HG02943 (cell line): ENCODE data around the gene VMA21.

Source experiments
- ATAC-seq: cut with Tn5 transposase; IDR thresholded peaks from one replicate; pipeline ENCODE4 v1.9.1; 2021; ENCODE audit warnings: mild to moderate bottlenecking, low read depth, moderate library complexity; ENCODE audit not compliant: unreplicated experiment

The VMA21 gene, protein sequence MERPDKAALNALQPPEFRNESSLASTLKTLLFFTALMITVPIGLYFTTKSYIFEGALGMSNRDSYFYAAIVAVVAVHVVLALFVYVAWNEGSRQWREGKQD

DNA sequence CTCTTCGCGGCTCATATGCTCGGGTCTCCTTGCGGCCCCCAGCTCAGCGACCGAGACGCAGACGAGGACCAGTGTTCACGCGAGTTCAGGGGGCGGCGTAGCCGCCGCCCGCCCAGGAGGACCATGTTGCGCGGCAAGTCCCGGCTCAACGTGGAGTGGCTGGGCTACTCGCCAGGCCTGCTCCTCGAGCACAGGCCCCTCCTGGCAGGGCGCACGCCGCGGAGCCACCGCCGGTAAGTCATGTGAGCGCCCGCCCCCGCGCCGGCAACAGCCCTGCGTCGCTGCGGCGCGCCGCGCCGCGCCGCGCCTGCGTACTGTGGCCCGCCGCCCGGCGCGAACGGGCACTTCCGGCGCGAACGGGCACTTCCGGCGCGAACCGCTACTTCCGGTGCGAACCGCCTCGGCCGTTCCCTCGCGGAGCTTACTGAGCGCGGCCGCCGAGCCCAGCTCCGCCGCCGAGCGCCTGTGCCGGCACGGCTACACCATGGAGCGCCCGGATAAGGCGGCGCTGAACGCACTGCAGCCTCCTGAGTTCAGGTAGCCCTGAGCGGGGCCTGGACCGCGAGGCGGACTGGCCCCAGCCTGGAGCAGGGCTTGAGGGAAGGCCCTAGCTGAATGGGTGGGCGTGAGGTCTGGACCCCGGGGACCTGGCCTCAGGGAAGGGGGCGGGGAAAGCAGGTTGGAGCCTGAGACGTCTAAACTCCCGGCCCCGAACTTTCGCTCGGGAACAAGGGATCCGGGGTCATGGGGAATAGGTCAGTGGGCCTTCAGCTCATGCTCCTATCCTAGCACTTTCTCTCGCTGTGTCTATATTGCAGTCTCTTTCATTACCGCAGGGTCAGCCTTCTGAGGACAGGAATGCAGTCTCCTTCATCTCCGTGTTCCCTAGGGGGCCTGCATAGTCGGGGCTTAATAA is at the start of gene VMA21:
Gene VMA21 (plus strand): TSS at position 382 of the 916 bp plus-strand sequence. CDS start 103 bp downstream, at position 485.
- ATAC-seq = peak; percentile 81

DNA sequence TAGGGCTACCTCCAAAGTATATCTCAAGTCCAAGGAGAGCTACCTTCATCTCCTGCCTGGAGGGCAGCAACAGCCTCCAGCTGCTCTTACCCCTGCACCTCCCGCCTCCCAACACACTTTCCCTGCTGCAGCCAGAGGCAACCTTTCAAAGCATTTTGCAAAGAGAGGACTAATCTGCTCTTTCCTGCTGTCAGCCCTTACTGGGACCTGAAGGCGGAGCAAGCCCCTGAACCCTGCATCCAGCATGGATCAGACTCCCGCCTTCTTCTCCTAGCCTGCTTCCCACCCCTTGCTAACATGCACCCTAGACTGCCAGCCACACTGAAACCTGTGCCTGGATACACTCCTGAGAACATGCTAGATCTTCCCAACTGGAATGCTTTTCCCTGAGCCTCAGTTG is 37.7 kb upstream of the VMA21 start:
- no peak for ATAC-seq

DNA sequence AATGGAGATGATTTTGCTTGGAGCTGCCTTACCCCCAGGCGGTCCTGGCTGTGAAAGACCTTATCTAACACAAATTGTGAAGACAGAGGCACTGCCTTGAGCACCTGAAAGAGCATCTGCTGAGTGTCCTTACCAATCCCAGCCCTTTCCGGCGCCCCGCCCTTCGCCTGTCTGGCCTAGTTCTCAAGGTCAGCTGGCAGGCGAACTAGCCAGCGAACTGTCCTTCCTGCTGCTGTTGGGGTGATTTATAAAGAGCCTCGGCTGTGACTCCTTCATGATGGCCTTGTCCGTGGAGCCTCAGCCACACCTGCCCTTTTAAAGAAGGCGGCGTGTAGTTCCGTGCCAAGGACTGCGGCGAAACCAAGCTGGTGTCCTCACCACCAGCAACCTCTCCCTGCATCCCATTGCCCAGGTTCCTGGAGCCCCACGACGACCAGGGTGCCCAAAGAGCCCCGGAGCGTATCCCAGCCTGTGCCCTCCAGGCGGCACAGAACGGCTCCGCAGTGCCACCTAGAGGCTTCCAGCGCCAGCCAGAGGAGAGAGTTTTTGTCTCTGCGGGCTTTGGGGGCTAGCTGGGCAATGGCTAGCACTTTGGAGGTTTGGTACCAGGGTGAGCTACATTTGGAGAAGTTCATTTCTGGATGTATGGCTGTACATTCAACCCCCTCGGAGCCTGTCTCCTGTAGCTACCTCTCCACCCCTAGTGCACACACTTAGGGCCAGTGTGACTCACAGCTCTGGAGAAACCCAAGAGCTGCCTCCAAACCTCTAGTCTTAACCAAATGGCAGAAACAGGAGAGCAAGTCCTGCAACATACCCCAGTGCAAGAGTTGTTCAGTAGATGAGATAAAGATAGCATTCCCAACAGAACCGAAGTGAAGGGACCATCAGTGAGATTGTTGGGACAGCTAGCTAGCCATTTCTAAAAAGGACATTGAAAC is 36.8 kb upstream of the VMA21 start:
- peak; percentile 81 for ATAC-seq

DNA sequence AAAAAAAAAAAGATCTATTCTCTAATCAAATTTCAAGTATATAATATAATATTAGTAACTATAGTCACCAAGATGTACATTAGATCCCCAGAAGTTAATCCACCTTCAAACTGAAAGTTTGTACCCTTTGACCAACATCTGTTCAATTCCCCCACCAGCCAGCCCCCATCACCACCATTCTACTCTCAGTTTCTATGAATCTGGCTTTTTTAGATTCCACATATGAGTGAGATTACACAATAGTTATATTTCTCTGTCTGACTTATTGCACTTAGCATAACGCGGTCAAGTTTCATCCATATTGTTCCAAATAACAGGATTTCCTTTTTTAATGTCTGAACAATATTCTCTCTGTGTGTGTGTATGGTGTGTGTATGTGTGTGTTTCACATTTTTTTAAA is 33.7 kb upstream of the VMA21 start:
- no peak for ATAC-seq

DNA sequence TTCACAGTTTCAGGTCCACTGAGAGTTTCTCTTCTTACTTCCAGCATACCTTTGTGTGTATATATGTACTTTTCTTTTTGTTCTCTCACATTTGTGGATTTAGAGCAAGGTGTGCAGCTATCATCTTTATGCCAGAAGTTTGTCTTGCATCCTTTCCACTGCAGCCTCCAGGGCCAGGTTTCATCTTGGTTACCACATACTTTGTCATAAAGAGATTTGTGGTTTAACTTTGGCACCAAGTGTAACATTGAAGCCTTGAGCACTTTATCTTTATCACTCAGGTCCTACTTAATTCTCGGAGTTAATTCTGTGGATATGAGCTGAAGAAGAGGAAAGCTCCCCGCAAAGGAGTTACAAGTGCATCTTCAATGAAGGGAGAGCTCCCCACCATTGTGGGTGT is 31.4 kb upstream of the VMA21 start:
- ATAC-seq = no peak

DNA sequence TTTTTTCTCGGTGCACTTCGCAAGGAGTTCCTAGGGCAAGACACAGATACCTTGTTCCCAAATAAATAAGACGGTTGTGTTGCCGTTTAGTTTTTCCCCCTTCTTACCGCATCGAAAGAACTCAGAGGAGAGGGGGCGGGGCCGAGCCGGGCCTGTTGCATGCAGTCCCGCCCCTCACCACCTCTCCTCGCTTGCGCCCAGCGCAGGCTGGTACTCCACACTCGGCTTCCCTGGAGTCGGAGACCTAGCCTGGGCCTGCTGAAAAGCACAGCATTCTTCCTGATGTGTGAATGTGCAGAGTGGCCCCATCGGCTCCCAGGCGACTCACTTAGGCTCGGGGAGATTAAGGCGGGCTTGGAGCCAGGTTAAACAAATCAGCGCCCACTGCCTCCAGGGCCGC is 26.1 kb upstream of the VMA21 start:
- no peak for ATAC-seq

DNA sequence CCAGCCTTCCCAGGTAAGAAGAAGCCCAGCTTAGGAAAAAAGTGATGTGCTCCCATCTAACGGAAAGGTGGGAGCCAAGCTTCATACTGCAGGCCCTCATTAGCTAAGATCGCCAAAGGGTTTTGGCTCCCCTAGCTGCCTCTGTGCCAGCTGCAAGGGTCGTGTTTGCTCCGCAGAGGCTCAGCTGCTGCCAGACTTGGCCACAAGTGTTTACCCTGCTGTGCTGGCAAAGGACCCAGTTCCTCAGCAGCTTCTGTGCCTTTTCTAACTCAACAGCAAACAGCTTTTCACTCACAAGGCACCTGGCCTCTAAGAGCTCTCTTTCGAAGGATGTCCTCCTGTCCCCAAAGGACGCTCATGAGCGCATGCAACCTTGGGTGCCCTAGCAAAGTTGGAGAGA is 12.2 kb upstream of the VMA21 start:
- no peak for ATAC-seq

DNA sequence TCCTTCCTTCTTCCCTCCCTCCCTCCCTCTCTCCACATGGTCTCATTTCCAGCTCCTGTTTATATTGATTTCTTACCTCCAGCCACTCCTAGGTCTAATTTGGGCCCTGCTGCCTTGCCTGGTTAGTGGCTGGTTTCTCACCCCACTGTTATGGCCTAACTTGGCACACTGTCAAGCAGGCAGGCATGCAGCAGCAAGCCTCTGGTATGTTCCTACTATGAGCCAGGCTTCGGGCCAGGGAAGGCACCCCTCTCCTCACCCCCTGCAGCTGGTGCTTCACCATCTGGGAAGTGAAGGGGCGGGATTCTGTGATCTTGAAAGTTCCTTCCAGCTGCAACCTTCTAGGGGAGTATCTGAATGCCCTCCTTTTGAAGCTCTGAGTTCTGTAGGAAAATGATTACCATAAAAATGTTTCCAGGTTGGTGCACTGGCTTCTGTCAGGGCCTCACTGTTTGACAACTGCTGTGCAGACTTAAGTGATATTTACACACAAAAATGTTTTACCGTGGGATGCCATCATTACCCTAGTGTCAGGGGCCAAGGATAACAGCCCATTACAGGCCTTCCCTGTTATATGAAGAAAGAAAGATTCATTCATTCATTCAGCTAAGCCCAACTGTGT is 10.1 kb upstream of the VMA21 start:
- no peak for ATAC-seq

DNA sequence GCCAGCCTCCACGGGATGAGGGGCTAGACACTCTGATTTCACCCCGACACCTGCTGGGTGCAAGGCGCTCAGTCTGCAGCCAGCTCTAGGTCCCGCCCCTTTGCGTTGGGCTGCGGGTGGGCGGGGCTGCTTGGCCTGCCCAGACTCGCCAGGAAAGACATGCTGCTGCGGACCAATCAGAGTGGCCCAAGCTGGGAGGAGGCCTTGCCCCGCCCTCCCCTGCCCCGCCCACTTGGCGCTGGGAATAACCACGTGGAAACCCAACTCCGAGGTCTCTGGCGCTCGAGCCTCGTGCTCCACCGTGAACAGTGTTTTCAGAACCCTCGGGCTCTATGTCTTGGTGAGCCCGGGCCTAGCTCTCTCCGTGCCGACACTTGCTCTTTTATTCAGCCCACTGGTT is 5.3 kb upstream of the VMA21 start:
- no peak for ATAC-seq

DNA sequence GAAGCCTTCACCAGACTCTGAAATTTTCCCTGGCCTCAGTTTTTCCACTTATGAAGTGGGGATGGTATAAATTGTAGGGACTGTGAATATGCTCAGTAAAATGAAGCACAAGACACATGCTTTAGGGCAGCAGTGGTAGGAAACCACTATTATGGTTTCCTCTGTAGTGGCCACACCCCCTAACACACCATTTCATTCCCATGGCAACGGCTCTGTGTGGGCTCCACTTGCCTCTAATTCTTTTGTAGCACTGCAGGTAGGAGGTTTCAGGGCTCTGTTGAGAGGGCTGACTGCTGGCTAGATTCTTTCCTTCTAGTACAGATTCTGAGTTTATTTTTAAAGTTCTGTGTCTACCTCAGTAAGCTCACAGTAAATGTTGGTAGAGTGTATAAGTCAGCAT is 3.5 kb upstream of the VMA21 start:
- no peak for ATAC-seq

DNA sequence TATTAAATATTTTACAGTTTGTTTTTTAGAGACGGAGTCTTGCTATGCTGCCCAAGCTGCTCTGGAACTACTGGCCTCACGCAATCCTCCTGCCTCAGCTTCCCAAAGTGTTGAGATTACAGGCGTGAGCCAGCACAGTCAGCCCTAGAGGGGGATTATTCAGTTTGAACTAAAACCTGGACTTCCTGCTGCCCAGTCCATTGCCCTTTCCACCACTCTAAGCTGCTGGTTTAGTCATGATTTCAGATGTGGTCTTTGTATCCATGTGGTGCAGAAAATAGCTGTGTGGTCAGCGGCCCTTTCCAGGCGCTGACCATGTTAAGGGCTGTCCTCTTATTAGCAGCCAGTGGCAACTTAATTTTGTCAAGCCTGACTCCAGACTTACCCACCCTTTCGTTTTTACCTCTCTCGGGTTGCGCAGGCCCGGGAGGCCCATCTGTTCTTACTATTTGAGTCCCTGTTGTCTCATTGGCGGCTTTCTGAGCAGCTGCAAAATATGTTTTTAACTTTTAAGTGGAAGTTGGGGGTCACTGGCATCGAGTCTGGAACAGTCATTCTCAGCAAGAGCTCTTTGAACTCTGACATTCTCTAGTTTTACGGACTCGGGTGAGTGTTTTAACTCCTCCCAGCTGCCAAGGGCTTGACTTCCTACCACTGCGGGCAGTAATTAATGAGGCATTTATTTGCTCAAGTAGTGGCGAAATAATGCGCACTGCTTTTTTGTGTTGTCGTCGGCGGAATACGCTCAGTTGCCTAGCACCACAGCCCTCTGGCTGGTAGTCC is 773 bp upstream of the VMA21 start:
- ATAC-seq = peak; percentile 21

DNA sequence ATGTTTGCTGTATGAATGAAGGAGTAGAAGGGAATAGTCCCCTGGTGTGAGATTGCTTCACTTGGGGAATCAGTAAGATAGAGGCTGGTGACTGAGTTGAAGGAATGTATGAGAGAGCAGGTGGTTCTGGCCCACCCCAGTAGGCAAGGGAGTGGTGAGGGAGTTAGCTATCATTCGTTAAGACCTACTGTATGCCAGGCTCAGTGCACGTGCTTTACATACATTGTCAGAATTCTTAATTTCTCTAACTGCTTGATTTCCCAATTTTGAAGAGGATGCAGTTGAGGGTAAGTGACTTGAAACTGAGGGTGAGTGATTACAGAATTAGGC is 700 bp downstream of the VMA21 start:
- ATAC-seq = no peak

DNA sequence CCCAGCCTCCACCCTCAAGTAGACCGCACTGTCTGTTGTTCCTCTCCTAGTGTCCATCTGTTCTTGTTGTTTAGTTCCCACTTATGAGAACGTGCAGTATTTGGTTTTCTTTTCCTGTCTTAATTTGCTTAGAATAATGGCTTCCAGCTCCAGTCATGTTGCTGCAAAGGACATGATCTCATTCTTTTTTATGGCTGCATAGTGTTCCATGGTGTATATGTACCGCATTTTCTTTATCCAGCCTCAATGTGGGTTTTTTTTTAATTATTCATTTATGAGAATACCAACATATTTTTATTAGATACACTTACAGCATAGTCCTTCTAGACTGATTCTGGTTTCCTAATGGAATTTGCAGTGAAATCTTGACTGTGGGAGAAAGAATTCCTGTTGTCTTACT is 1.3 kb downstream of the VMA21 start:
- ATAC-seq = no peak

DNA sequence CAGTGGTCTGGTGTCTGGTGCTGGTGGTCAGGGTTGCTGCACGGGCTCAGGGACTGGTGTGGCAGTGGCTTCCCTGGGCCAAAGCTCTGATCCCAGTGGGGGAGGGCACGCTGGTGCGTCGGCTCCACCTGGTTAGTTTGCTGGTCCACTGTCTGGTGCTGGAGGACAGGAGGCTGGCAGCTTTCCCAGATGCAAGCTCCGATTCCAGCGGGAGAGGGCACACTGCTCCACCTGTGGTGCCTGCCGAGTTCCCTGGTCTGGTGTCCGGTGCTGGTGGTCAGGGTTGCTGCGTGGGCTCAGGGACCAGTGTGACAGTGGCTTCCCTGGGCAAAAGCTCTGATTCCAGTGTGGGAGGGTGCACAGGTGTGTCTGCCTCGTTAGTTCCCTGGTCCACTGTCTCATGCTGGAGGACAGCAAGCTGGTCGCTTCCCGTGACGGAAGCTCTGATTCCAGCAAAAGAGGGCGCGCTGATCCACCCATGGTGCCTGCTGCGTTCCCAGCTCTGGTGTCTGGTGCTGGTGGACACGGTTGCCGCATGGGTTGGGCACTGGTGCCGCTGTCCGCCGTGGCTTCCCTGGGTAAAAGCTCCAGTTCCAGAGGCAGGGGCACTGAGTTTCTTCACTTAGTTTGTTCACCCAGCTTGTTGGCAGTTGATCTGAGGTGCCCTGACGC is 5.8 kb downstream of the VMA21 start:
- ATAC-seq = no peak

DNA sequence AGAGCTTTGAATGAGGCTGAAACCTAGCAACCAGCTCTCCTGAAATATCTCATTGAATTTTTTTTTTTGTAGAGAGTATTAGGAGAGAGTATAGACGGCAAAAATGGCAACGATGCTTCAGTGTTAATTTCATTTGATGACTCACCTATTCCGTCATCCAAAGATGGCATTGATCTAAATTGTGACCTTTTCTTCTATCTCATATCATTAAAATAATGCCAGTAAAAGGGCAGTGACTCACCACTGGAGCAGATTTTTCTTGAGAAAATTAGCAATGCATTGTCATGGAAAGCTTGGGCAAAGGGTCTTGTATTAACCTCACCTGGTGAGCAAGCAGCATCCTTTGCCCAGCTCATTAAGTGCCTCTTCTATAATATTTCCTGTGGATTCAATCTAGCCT is 19.6 kb downstream of the VMA21 start:
- no peak for ATAC-seq

DNA sequence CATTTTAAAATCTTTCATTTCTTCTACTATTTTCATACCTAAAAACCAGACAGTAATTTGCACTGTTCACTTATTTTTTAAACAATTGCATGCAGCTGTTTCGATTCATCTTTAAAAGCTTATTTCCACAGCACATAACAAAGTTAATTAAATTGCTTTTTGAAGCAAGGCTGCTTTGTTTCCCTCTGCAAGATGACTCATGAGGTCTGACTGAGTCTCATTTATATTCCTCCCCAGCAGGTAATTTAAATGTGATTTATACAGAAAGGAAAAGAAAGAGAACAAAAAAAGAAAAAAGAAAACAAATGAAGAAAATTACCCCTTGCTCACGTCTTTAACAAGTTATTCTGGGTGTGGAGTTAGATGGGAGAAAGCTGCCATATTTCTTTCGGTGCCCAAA is 22.8 kb downstream of the VMA21 start:
- no peak for ATAC-seq

DNA sequence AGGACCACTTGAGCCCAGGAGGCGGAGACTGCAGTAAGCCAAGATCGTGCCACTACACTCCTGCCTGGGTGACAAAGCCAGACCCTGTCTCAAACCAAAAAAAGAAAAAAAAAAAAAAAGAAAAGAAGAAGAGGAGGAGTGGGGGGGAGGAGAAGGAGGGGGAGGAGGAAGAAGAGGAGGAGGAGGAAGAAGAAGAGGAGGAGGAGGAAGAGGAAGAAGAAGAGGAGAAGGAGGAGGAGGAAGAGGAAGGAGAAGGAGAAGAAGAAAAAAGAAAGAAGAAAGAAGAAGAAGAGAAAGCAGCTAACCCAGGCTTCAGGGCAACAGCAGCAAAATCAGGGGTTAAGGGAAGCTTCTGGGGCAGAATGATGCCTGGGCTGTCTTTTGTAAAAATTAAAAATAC is 27.5 kb downstream of the VMA21 start:
- no peak for ATAC-seq

DNA sequence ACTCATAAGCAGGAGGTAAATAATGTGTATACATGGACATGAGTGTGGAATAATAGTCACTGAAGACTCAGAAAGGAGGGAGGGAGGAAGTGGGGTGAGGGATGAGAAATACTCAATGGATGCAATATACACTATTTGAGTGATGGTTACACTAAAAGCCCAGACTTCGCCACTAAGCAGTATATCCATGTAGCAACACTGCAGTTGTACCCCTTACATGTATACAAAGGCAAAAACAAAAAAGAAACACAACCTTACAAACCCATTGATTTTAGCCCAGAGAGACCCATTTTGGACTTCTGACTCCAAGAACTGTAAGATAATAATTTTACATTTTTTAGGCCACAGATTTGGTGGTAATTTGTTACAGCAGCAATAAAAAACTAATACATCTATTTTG is 51.5 kb downstream of the VMA21 start:
- no peak for ATAC-seq

DNA sequence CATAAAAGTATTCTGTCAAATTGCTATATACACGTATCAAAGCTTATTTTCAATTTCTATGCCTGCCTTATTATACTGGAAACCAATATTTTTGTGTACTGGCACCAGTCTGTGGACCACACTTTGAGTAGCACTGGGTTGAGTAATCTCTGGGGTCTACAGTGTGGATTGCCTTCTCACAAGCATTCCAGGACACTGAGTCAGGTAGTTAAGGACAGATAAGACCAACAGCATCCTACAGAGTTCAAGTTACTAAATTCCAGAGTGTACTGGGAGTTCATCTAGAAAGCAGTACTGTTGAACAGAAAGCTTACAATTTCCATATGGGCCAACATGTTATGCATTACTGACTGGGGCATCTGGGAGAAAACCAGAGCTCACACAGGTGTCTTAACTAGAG is 61.8 kb downstream of the VMA21 start:
- no peak for ATAC-seq
